Femur (tissue), 1 donor: ENCODE data around the gene AMDHD1.
"Not testable (repeated sequence)": the region's sequence is repeated elsewhere in the genome, so short reads cannot be mapped to it uniquely, and the experiment has no call there.

ENCODE experiments used
- DNase-seq: peaks from one replicate; pipeline ENCODE4 v3.0.0-alpha.2; 2017

The AMDHD1 gene

DNA sequence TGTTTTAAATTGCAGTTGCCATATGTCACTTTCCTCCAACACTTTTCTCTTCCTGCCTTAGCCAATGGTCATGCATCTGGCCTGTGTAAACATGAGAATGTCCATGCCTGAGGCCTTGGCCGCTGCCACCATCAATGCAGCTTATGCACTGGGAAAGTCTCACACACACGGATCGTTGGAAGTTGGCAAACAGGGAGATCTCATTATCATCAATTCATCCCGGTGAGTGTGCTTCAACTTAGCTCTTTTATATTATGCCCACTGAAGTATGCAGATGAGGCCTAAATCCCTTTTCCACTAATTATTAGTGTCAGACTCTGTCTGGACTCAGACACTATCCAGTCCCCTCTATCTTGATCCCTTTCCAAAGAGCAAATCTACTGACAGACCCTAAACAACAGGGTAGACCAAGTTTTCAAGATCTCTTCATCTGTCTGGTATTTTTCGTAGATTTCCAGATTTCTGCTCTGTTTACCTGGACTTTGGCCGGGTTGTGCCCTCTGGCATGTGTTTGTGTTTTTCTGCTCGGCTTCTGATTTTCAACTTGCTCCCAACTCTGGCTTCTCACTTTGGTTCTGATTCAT is 23.2 kb downstream of the AMDHD1 start:
- DNase-seq, result no peak

- no peak for DNase-seq
These were observed 24.2 kb downstream of the AMDHD1 start for GRCh38 chr12:95967301-95967700.

DNA sequence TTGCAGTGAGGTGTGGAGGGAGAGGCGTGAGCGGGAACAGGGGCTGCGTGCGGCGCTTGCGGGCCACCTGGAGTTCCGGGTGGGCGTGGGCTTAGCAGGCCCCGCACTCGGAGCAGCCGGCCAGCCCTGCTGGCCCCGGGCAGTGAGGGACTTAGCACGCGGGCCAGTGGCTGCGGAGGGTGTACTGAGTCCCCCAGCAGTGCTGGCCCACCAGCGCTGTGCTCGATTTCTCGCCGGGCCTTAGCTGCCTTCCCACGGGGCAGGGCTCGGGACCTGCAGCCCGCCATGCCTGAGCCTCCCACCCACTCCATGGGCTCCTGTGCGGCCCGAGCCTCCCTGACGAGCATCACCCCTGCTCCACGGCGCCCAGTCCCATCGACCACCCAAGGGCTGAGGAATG is 26.0 kb downstream of the AMDHD1 start:
- DNase-seq, result not testable (repeated sequence)

- DNase-seq, result no peak
These were observed 27.8 kb downstream of the AMDHD1 start for GRCh38 chr12:95970905-95971304.

- DNase-seq, result no peak
These were observed 29.8 kb downstream of the AMDHD1 start for GRCh38 chr12:95972832-95973456.

GRCh38 chr12:95974358-95974757 is 31.2 kb downstream of the AMDHD1 start:
- DNase-seq, result no peak

DNA sequence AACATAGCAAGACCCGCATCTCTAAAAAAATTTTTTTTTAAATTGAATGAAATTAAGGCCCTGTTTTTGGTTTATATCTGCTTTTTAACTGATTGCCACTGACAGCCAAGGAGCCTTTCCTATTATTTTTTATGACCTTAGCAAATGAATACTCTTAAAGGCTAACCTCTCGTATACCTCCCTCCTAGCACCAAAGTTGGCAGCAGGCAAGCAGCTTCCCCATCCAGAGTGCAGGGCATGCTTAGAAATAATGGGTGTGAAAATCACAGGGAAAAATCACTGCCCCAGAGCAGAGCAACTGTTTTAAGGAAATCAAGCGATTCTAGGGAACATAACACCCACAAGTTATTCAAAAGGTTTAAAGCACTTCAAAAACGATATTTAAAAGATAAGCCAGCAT is 32.4 kb downstream of the AMDHD1 start:
- DNase-seq, result no peak

DNA sequence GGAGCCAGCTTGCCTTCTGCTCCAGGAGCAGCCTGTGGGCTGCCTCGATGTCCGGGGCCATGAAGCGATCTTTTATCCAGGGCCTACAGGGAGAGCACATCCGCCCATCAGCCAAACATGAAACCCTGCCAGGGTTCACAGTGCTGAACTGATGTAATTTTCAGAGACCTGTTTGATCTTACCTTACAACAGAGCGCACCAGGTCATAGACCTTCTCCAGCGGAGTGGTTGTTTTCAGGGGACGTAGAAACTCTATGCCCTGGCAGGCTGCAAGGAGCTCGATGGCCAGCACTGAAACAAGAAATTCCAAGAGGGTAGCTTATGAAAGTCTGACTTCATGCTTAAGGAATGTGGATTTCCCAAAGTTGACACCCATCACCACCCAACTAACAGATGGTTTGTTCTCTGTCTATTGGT is 33.3 kb downstream of the AMDHD1 start:
- no peak for DNase-seq

- no peak for DNase-seq
These were observed 34.7 kb downstream of the AMDHD1 start for GRCh38 chr12:95977764-95978305.

- DNase-seq, result no peak
These were observed 35.2 kb downstream of the AMDHD1 start for GRCh38 chr12:95978351-95978750.

DNA sequence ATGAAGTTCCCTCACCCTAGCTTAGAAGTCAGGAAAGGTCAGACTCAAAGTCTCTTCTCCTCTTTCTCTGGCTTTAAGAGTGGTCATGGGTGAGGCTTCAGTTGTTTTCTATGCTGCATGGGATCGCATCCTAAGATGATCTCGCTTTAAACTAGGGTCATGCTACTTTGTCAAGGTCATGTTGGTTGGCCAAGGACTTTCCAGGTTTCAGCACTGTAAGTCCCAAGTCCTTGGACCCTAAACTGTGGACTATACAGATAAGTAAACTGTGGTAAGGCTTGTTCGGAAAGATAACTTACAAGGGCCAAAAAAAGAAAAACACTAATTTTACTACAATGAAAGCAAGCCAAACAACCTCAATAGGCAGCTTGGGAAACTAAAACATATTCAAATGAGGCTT is 35.6 kb downstream of the AMDHD1 start:
- no peak for DNase-seq

DNA sequence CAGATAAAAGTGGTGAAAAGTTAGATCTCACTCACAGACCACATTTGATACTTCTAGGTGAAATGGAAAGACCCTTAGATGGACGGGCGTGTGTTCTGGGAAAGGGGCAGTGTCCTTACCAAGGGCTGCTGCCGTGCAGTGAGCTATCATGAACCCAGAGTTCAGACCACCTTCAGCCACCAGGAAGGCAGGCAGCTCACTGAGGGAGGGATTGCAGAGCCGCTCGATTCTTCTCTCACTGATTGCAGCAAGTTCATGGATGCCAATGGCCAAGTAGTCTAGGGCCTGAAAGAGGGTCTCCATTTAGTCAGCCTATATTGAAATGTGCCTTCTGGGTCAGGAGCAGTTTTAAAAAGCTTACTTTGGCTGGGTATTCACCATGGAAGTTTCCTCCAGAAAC is 37.3 kb downstream of the AMDHD1 start:
- no peak for DNase-seq

DNA sequence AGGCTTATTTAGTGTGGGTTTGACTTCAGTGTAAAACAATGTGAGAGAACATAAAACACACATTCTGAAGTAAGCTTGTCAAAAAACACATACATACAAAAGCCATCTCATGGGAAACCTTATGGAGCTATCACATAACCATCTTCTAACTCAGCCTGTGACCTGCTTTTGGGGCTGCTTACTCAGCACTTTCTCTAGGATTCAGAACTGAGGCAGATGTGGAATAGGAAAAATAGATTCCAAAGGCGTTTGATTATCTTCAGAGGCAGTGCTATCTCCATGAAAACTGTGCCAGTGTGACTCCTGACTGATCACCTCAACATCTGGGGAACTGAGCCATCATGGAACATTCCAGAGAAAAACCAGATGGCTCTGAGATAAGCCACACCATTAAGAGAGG is 39.5 kb downstream of the AMDHD1 start:
- no peak for DNase-seq

- no peak for DNase-seq
These were observed 41.6 kb downstream of the AMDHD1 start for GRCh38 chr12:95984682-95985081.

- DNase-seq, result no peak
These were observed 43.8 kb downstream of the AMDHD1 start for GRCh38 chr12:95986635-95987570.

GRCh38 chr12:95988506-95989275 is 45.6 kb downstream of the AMDHD1 start:
- DNase-seq, result no peak

- no peak for DNase-seq
These were observed 46.5 kb downstream of the AMDHD1 start for GRCh38 chr12:95989504-95990123.

- no peak for DNase-seq
These were observed 47.0 kb downstream of the AMDHD1 start for GRCh38 chr12:95990136-95990535.

DNA sequence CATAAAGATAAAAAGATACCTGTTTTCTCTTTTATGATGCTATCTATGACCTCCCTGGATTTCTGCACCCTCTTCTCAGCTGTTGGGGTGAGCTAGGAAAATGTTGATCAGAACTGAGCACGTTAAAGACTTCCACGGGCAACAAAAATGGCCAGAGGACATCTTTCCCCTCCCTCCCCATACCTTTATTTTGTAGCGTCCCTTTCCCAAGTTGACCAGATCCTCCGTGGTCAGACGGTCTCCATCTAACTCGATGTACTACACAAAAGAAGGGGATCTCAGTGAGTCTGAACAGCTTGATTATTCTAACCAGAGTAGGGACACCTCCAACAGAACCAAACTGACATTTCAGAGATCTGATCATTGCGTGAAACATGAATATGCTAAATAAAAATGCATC is 50.8 kb downstream of the AMDHD1 start:
- no peak for DNase-seq

DNA sequence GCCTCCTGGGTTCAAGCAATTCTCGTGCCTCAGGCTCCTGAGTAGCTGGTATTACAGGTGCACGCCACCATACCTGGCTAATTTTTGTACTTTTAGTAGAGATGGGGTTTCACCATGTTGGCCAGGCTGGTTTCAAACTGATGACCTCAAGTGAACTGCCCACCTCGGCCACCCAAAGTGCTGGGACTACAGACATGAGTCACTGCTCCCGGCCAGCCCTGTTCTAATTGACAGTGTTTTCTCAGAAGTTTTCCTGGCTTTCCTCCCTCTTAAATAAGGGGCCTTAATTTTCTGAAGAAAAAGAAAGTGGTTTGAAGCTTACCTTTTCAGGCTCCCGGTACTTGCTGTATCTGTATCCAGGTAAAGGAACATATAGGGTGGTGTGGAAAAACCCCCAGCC is 51.3 kb downstream of the AMDHD1 start:
- DNase-seq, result no peak

- DNase-seq, result no peak
These were observed 52.3 kb downstream of the AMDHD1 start for GRCh38 chr12:95995238-95996031.
